Stimulated activated naive CD8-positive, alpha-beta T cell treated with anti-CD3 and anti-CD28 coated beads, Interleukin-15, Interleukin-2, amounts not matched to agents 100 U/mL and 50 U/mL, for 24 hours (primary cell): ENCODE data around the gene FAM72A.
"Not testable (repeated sequence)": the region's sequence is repeated elsewhere in the genome, so short reads cannot be mapped to it uniquely, and the experiment has no call there.

Experiments
- ATAC-seq: fragments of 150-1000 bp; cut with Tn5 transposase; one replicate; pipeline ENCODE4 v1.10.0; 2021
- DNase-seq: peaks from one replicate; pipeline ENCODE4 v3.0.0; 2021

The FAM72A gene

DNA sequence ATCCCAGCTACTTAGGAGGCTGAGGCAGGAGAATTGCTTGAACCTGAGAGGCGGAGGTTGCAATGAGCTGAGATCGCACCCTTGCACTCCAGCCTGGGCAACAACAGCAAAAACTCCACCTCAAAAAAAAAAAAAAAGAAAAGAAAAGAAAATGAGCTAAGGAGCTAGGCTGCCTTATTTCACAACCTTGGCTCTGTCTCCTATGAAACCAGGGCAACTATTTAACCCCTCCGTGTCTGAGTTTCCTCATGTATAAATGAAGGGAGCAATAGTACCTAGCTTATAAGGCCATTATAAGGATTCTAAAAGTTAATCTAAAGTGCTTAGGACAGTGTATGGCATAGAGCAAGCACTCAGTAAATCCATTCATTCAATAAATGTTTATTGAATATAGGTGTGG lies 32.8 kb downstream of the FAM72A start:
- ATAC-seq, DNase-seq: not testable (repeated sequence)

GRCh38 chr1:206167350-206168029 lies 35.1 kb downstream of the FAM72A start:
- peak; percentile 59 for ATAC-seq
- not testable (repeated sequence) for DNase-seq

DNA sequence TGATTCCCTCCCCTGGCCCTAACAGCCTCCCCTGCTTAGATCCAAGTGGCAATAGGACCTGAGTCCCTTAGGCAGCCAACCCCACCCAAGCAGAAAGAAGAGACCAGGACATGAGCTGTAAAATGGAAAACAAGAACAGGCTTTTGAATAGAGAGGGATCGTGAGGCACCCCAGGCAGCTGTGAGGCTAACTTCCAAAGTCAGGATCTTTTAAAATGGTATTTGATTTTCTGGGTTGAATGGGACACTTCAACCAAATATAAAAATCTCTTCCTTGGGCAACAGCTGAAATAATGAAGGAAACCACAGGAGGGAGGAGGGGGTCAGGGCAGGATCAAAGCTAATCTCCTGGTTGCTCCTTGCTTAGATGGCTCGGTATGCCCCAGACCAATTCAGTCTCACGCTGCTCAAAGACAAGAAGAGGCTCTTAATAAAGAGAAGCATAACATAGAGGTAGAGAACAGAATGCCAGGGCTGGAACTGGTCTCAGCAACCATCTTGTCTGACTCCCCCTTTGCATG lies 56.8 kb downstream of the FAM72A start:
- DNase-seq, result no peak
- ATAC-seq, result no peak

GRCh38 chr1:206144605-206145004 lies 58.0 kb downstream of the FAM72A start:
- no peak for ATAC-seq
- DNase-seq, result no peak

GRCh38 chr1:206143537-206144172 lies 59.0 kb downstream of the FAM72A start:
- DNase-seq (no peak), ATAC-seq (no peak)

- DNase-seq, result no peak
- ATAC-seq, result peak; percentile 36
Observed at GRCh38 chr1:206142770-206143169, 59.9 kb downstream of the FAM72A start.

- DNase-seq (no peak), ATAC-seq (no peak)
Observed at GRCh38 chr1:206142011-206142410, 60.6 kb downstream of the FAM72A start.

GRCh38 chr1:206136241-206136640 lies 66.4 kb downstream of the FAM72A start:
- DNase-seq, result no peak
- ATAC-seq, result no peak
